GM12864 (cell line): ENCODE measurements around the gene PPP2R5C.

ENCODE experiments used
- DNase-seq: peaks from one replicate; pipeline ENCODE4 v3.0.0-alpha.2; 2011; ENCODE audit warnings: low read depth
- H3K4me3 ChIP-seq: 2 replicates; pipeline ENCODE4 v1.5.1; 2011; ENCODE audit warnings: mild to moderate bottlenecking, low read depth, low read length, control low read depth
- CTCF ChIP-seq: IDR thresholded peaks from 2 replicates; pipeline ENCODE4 v1.5.1; 2011; ENCODE audit warnings: low read depth, mild to moderate bottlenecking, moderate library complexity, low read length, control low read depth, inconsistent platforms; ENCODE audit errors: missing control alignments

Gene PPP2R5C

GRCh38 chr14:101855958-101856357, 94.4 kb downstream of the PPP2R5C start:
- TF ChIP-seq CTCF = no peak
- no peak for DNase-seq
- H3K4me3 ChIP-seq = no peak overlapping the region

GRCh38 chr14:101856536-101856935, 95.0 kb downstream of the PPP2R5C start:
- no peak for TF ChIP-seq CTCF
- H3K4me3 ChIP-seq = no peak overlapping the region
- no peak for DNase-seq

DNA sequence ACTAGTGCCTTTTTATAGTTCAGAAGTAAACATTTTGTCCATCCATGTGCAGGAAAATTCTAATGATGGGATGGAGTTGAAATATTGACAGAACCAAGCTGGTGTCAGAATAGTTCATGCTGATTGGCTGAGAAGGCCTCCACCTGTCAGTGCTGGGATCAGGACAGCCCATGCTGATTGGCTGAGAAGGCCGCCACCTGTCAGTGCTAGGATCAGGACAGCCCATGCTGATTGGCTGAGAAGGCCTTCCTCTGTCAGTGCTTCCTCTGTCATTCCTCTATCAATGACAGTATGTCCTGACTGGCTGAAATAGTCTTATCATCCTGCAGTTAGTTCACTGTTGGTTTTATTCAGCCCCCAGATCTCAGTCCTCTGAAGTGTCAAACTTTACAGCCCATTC, 95.7 kb downstream of the PPP2R5C start:
- no peak overlapping the region for H3K4me3 ChIP-seq
- DNase-seq = no peak
- no peak for TF ChIP-seq CTCF

DNA sequence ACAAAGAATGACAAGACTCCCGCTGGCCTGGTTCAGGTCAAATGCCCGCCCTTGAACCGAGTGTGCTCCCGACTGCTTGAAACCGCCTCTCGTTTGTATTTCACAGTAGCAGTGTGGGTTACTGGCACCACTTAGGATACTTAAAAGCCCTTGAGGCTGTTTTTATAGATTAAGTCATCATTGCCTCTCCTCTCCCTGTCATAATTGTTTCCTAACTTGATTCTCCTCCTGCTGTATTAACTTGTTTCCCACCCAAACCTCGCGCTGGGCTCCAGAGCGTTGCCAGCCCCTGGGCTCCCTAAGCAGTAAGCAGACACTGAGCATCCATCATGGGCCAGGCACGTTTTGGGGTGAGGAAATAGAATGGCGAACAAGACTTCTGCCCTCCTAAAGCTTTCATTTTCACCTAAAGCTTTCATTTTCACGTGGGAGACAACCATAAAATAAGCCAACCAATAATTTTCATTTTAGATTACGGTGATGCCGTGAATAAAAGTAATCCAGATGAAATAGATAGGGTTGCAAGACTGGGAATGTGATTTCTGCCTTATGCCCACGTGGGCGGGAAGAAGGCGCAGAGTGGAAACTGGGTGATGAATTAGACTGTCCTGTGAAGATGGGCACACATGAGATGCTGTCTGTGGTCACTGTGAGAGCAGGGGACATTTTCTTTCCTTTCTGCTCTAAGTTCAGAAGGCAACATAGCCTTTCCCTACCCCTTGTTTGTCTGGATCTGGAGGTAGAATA, 97.5 kb downstream of the PPP2R5C start:
- H3K4me3 ChIP-seq = no peak overlapping the region
- no peak for DNase-seq
- TF ChIP-seq CTCF = no peak

- DNase-seq = no peak
- H3K4me3 ChIP-seq = no peak overlapping the region
- no peak for TF ChIP-seq CTCF
Observed at GRCh38 chr14:101859538-101859902, 98.0 kb downstream of the PPP2R5C start.

DNA sequence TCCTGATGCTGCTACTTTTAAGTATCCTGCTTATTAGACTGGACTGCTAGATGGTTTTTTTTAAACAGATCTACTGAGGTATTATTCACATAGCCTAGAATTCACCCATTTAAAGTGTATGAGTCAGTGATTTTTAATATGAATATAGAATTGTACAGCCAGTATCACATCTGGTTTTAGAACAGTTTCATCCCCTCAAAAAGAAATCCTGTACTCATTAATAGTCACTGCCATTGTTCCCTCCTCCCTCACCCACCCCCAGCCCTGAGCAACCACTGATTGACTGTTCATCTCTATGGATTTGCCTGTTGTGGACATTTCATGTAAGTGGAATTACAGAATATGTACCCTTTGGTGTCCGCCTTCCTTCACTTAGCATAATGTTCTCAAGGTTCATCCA, 98.4 kb downstream of the PPP2R5C start:
- TF ChIP-seq CTCF = no peak
- no peak for DNase-seq
- no peak overlapping the region for H3K4me3 ChIP-seq

DNA sequence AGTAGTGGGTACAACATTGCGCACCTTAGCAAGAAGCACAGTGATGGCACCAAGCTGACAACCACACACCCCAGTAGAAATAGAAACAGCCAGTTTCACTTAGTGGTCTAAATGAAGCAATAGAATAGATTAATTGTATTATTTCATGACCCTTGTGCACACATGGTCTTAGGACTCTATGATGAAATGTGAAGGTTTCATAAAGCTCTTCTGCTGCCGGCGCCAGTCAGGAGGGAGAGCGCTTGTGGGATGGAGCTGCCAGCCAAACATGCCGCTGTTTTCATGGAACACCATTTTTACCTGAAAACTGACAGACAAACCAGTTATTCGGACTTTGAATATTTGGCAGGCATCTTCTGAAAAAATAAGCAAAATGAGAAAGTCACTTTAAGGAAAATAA, 100.0 kb downstream of the PPP2R5C start:
- no peak for TF ChIP-seq CTCF
- DNase-seq = no peak
- no peak overlapping the region for H3K4me3 ChIP-seq
